ENCODE measurements around the gene SLC25A21. TPM values are rescaled to one million over a fixed set of nuclear protein-coding genes. Genes with fewer than 3 reads are reported as not detected.

Gene SLC25A21
- total and polyA plus RNA-seq, 9 donors: 0.57 to 1.6 (median 1.1) TPM; not detected in 1

- H3K27ac ChIP-seq: no peak overlapping the region
- H3K36me3 ChIP-seq: no peaks in the 10 kb centered on the region
- DNase-seq: no peak
- H3K27me3 ChIP-seq: no peaks in the 10 kb centered on the region
- H3K9me3 ChIP-seq: no peaks in the 10 kb centered on the region
- no peak for TF ChIP-seq EP300 (IDR thresholded peaks at IDR 0.05)
- no peak for TF ChIP-seq POLR2A (IDR thresholded peaks at IDR 0.05)
- TF ChIP-seq CTCF (IDR thresholded peaks at IDR 0.05): no peak
- intact Hi-C loops (cut with DNase I): no loop called here
- WGBS, 3 donors: 81 to 95% (median 85%) methylated on average over 2 of the region's 2 CpGs
- no peak overlapping the region for H3K4me3 ChIP-seq
- no peaks in the 10 kb centered on the region for H3K4me1 ChIP-seq (ENCODE audit: insufficient read depth)
Measured at GRCh38 chr14:37051153-37051552, 121.3 kb downstream of the SLC25A21 start.

- Histone ChIP-seq H3K9me3 (no peaks in the 10 kb centered on the region), H3K36me3 (no peaks in the 10 kb centered on the region), H3K27me3 (no peaks in the 10 kb centered on the region), H3K27ac (no peak overlapping the region), H3K4me3 (no peak overlapping the region), H3K4me1 (ENCODE audit: insufficient read depth) (no peaks in the 10 kb centered on the region)
- DNase-seq: no peak
- no peak for TF ChIP-seq POLR2A (IDR thresholded peaks at IDR 0.05)
- TF ChIP-seq CTCF (IDR thresholded peaks at IDR 0.05): no peak
- TF ChIP-seq EP300 (IDR thresholded peaks at IDR 0.05): no peak
- intact Hi-C loops (cut with DNase I): no loop called here
Measured at GRCh38 chr14:37048666-37049071, 123.7 kb downstream of the SLC25A21 start.

- no peak for DNase-seq
- intact Hi-C loops (cut with DNase I): no loop called here
- TF ChIP-seq POLR2A (IDR thresholded peaks at IDR 0.05): no peak
- no peak for TF ChIP-seq CTCF (IDR thresholded peaks at IDR 0.05)
- no peak for TF ChIP-seq EP300 (IDR thresholded peaks at IDR 0.05)
- H3K9me3 ChIP-seq: no peaks in the 10 kb centered on the region
- 47 to 57% (median 52%) methylated on average over 4 of the region's 4 CpGs for WGBS, 3 donors
- no peaks in the 10 kb centered on the region for H3K27me3 ChIP-seq
- no peak overlapping the region for H3K27ac ChIP-seq
- no peak overlapping the region for H3K4me3 ChIP-seq
- H3K36me3 ChIP-seq: no peaks in the 10 kb centered on the region
- H3K4me1 ChIP-seq (ENCODE audit: insufficient read depth): no peaks in the 10 kb centered on the region
Measured at GRCh38 chr14:37047996-37048395, 124.4 kb downstream of the SLC25A21 start.

GRCh38 chr14:37047226-37047625 is 125.2 kb downstream of the SLC25A21 start:
- H3K4me3 ChIP-seq: no peak overlapping the region
- H3K27me3 ChIP-seq: no peaks in the 10 kb centered on the region
- H3K4me1 ChIP-seq (ENCODE audit: insufficient read depth): no peaks in the 10 kb centered on the region
- no peaks in the 10 kb centered on the region for H3K9me3 ChIP-seq
- intact Hi-C loops (cut with DNase I): no loop called here
- no peak for TF ChIP-seq CTCF (IDR thresholded peaks at IDR 0.05)
- no peak for TF ChIP-seq POLR2A (IDR thresholded peaks at IDR 0.05)
- H3K36me3 ChIP-seq: no peaks in the 10 kb centered on the region
- DNase-seq: no peak
- WGBS, 3 donors: 89 to 92% (median 91%) methylated on average over 4 of the region's 4 CpGs
- no peak overlapping the region for H3K27ac ChIP-seq

- H3K27ac ChIP-seq: no peak overlapping the region
- no peak overlapping the region for H3K4me3 ChIP-seq
- no peak for DNase-seq
- WGBS, 3 donors: 89 to 96% (median 93%) methylated on average over 2 of the region's 2 CpGs
- H3K9me3 ChIP-seq: no peaks in the 10 kb centered on the region
- no peaks in the 10 kb centered on the region for H3K27me3 ChIP-seq
- no peaks in the 10 kb centered on the region for H3K4me1 ChIP-seq (ENCODE audit: insufficient read depth)
- no peak for TF ChIP-seq EP300 (IDR thresholded peaks at IDR 0.05)
- no peak for TF ChIP-seq POLR2A (IDR thresholded peaks at IDR 0.05)
- no peak for TF ChIP-seq CTCF (IDR thresholded peaks at IDR 0.05)
- H3K36me3 ChIP-seq: no peaks in the 10 kb centered on the region
- intact Hi-C loops (cut with DNase I): no loop called here
Measured at GRCh38 chr14:37046815-37047214, 125.6 kb downstream of the SLC25A21 start.

All from ovary (tissue), 9 donors.